Measurements from ENCODE around the gene ZNF438.

Gene ZNF438

DNA sequence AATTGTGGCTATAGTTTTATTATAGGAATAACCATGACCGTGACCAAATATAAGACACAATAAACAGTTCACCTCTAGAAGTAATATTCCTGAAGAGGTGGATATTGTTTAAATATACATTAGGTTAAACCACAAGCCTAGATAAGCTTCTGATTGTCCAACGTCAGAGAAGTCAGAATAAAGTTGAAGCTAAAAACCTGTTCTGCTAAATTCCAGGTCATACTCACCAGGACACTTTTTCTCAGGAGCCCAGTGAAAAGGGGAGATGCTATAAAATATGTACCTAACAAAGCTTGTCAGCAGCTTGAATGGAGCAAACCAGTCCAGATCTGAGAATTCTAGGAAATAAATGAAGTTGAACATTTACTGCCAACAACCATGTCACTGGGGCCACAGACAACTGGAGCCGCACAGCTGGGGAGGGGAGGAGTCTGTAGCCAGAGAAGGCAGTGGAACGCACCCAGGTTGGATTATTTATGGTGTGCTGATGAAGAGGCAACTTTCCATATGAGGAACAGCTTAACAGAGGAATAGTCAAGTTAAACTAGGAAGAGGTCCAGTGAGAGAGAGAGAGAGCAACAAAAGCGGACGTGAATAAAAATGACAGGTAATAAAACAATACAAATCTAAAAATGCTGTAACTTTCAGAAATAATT lies 191.1 kb downstream of the ZNF438 start:
- no peak for DNase-seq

- no peak for DNase-seq
These were observed 192.0 kb downstream of the ZNF438 start for GRCh38 chr10:30839652-30840051.

DNA sequence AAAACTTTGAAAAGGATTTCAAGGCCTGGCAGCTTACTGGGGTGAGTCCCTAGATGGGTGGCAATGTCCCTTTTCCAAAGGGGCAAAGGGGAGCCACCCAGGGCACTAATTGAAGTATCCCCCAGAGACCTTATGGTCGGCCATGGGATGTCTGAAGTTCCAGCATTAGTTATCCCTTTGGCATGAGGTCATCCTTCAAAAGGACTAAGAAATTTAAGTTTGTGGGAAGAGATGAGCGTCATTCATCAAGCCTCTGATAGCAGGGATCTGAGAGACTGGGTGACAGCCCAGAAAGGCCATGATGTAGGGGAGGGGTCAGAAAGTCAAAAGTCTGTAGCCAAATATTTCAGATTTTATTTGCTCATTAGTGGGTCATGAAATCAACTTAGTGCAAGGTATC lies 195.3 kb downstream of the ZNF438 start:
- DNase-seq, result no peak

DNA sequence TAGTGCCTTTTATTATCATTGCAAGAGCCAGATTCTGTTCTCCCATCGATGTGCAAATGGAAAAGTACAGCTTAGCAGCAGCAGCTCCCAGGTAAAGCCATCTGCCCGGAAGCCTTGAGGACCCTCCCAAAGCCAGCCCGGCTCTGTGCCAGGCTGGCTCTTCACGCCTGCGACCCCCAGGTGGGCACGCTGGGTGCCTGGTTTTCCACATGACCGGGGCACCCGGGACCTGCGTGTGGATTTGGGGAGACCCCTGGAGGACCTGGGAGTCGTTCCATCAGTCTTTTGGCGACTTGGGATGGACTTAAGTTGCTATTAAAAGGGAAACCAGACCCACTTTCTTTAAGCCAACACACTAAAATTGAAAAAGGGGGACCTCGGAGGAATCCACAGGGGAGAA lies 196.5 kb downstream of the ZNF438 start:
- DNase-seq, result no peak

- DNase-seq, result no peak
These were observed 197.0 kb downstream of the ZNF438 start for GRCh38 chr10:30834651-30835050.

GRCh38 chr10:30834153-30834552 lies 197.5 kb downstream of the ZNF438 start:
- DNase-seq, result no peak

DNA sequence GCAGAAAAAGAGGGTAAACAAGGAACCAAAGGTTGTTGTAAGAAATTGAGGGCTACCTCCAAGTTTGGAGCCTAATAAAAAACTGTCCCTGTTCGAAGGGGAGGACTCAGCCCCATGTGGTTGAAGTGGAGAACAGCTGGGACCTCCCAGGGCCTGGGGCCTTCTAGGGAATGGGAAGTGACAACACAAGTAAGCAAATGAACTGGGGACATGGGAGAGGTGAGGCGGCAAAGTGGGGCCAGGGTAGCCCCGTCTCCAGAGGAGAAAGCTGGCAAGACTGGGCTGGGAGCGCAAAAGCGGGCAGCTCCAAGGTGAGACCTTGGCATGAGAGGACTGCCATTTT lies 198.1 kb downstream of the ZNF438 start:
- DNase-seq, result no peak

- DNase-seq, result no peak
These were observed 198.7 kb downstream of the ZNF438 start for GRCh38 chr10:30832749-30833627.

DNA sequence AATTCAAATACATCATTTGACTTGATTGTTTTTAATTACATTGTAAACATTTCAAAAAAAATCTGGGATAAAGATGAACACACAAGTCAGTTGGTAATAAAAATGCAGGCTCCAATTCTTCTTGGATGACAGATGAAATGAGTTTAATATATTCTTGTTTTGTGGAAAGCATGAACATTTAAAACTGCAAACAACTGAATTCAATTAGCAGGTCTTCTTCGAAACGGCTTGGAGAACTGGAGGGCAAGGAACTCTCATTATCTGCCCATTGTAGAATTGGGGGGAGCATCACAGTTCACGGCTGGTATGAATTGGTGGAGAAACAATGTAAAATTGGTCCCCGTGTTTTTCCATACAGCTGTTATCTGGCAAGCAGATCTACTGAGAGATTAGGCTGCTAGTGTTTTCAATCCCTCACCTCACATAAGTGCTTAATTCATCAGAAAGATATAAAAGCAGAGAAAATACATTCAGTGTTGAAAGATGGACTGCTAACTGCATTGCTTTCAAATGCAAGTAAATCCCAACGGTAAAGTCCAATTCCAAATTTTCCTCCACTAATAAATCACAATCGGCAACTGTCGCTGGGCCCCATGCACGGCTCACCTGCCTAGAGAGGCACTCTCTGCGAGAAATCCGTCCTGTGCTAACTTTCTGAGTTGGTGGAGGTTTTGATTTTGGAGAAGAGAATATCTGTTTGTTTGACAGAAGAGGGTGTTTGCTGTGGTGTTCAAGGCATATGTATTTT lies 199.5 kb downstream of the ZNF438 start:
- no peak for DNase-seq

GRCh38 chr10:30831426-30831825 lies 200.2 kb downstream of the ZNF438 start:
- no peak for DNase-seq

DNA sequence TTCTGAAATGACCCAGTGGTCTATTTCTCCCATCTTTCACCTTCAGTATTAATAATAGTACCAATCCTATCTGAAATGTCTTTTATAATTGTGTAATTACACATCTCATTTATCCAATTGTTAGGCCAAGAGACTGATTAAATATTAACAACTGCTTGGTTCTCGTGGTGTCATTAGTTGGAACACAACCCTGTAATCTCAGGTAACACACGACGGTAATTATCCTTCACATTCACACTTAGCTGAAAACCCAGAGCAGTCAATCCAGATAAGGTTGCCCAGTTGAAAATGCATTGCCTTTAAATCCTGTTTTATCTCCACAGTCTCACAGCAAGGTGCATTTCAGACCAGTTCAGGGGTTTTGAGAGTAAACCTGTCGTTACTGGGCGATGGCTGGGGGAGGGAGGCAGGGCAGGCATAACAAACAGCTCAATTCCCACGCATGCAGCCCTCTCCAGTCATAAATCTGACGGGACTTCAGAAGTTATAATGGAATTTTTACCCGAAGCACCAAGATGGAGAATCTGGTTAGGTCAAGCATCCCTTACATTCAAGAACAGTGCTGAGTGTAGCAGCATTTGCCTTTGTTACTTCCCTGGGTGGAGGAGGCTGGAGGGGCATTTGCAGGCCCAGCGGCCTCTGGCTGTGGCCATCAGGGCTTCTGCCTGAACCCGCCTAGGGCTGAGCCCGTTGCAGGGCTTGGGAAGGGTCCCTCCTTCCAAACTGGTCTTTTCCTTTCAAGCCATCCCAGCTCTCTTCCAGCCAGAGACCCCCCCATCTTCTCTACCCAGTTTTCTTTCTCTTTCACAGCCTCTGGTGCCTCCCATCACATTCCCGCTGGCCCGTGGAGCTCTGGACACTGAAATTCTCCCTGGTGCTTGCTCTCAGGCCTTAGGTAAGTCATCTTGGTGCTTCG lies 201.1 kb downstream of the ZNF438 start:
- DNase-seq, result no peak

DNA sequence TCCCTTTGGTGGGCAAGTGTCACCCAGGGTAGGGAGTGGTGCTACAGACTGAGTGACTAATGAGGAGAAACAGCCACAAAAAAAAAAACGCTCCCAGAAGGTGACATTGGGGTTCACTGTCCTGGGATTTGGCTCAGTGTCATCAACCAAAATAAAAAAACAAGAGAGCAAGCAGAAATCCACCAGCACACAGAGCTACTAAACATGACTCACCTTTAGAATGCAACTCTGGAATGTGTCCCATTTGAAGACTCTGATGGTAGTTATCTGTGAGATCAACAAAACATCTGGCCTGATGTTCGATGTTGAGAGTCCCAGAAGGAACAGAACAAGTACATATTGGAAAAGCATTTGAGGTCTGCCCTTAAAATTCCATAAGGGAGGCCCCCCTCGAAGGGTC lies 201.8 kb downstream of the ZNF438 start:
- no peak for DNase-seq

DNA sequence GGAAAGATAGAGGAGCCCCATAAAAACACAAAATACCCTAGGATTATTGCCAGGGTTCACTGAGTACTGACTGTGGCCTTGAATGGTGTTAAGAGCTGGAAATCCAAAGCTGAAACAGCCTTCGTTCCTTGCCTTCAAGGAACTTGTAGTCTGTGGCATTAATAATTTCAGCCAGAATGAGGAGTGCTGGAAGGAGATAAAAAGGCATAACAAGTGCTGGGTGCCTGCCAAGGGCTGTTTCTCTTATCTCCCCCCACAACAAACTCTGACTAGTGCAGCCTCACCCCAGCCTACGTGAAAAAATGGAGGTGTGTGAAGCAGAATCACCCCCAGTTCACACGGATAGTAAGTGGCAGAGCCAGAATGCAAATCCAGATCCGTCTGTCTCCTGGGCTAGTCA lies 203.0 kb downstream of the ZNF438 start:
- DNase-seq, result no peak

DNA sequence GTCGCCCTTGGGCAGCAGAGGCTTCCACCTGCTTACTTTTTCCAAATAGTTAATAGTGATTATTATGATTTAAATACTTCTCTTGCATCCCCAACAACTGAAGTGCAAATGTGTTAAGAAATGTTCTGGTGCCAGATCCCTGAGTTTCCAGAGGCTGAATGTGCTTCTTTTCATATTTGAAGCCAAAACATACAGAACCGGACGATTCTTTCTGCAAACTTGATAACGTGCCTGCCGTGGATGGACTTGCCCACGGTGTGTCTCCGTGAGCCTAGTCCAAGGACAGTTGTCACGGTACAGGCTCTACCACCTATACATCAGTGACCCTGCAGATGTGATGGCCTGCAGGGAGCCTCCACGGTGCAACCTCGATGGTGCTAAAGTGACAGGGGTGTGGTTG lies 203.5 kb downstream of the ZNF438 start:
- DNase-seq, result no peak

DNA sequence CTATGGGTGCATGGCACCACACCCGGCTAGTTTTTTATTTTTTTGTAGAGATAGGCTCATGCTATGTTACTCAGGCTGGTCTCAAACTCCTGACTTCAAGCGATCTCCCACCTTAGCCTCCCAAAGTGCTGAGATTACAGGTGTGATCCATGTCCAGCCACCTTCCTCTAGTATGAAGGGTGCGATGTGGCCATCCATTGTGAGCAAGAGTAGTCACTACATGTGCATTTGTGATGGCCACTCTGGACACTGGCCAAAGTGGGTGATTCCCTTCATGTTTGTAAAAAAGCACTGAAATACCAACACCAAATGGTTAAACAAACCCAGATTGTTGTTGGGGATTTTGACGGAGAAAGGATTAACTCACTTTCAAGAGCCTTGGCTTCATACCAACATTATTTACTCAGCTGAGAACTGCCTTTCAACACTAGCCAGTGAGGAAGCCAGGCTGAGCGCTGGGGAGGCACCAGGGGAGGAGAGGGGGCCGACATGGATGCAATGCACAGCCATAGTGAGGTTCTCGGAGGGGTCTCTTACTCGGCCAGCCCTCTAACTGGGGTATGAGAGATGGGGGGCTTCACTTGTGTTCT lies 204.0 kb downstream of the ZNF438 start:
- DNase-seq, result no peak

DNA sequence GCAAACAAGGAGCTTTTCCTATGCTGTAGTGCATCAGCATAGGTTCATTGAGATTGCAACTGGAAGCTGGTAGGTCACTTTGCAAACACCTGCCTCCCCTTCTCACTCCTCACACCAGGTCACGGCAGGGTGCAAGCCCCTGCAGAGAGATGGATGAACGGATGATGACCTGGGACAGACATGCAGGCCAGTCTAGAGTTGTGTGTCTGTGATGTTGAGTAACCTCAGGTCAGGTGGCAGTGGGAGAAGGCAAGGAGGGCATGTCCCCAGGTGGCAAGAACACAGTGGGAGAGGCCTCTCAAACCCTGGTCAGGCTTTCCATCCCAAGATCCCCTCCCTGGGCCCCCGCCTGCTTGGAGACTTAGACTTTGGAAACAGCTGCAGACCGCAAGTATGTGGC lies 205.0 kb downstream of the ZNF438 start:
- DNase-seq, result no peak

- DNase-seq, result no peak
These were observed 206.2 kb downstream of the ZNF438 start for GRCh38 chr10:30825495-30825894.

- DNase-seq, result no peak
These were observed 206.6 kb downstream of the ZNF438 start for GRCh38 chr10:30825022-30825421.

- DNase-seq, result no peak
These were observed 208.0 kb downstream of the ZNF438 start for GRCh38 chr10:30823651-30824050.

GRCh38 chr10:30822693-30823465 lies 208.8 kb downstream of the ZNF438 start:
- no peak for DNase-seq

DNA sequence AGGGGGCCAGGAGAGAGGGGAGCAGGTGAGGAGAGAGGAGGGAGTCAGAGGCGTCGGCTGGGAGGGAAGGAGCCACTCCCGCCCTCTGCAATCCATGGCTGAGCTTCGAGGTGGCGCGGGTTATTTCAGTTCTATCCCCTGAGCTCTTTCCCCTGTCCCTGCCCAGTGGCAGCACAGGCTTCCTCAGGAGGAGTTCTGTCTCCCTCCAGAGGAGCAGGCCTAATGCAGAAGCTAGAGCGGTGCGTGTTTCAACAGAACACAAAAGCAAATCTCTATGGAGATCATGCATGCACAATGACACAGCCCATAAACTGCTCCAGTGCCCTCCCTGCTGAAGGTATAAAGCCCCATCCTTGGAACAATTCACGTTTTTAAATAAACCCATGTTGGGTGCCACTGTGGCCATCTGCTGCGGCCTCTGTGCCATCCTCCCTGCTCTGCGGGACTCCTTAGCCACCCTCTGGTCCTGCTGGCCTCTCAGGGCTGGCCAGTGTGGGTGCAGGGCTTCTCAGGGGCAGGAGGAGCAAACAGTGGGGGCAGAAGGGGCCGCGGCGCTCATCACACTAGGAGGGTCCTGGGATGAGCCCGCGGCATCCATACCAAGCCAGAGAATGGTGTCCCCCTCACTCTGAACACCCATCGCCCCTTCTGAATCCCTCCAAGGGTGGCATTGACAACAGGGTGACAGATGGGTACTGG lies 209.5 kb downstream of the ZNF438 start:
- DNase-seq, result no peak
